ENCODE measurements around the gene PLB1. TPM values are rescaled to one million over a fixed set of nuclear protein-coding genes. Genes with fewer than 3 reads are reported as not detected.

PLB1 gene
- total RNA-seq, result 10 to 100 TPM in 1 of 4 donors, 1 to 10 TPM in 3; 1.5 to 16.5 (median 4.6) TPM

- TF ChIP-seq CTCF (IDR thresholded peaks at IDR 0.05; ENCODE audit: low read depth), result no peak
These were observed at the start of gene PLB1 for GRCh38 chr2:28495551-28496250. TSS of gene PLB1 (plus strand) at chr2:28496060. CDS start at chr2:28496115, 55 bp downstream.

DNA sequence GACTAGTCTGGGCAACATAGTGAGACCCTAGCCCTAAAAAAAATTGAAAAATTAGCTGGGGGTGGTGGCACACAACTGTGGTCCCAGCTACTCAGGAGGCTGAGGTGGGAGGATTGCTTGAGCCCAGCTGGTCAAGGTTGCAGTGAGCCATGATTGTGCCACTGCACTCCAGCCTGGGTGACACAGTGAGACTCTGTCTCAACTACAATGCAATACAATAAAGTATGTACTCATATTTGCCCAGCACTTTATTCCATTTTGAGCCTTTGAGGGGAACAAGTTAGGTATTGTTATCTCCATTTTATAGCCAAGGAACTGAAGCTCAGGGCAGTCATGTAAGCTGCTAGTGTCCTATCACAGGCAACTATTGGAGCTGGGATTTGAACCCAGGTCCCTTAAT lies 49.3 kb upstream of the PLB1 start:
- TF ChIP-seq CTCF (IDR thresholded peaks at IDR 0.05; ENCODE audit: low read depth), result no peak

DNA sequence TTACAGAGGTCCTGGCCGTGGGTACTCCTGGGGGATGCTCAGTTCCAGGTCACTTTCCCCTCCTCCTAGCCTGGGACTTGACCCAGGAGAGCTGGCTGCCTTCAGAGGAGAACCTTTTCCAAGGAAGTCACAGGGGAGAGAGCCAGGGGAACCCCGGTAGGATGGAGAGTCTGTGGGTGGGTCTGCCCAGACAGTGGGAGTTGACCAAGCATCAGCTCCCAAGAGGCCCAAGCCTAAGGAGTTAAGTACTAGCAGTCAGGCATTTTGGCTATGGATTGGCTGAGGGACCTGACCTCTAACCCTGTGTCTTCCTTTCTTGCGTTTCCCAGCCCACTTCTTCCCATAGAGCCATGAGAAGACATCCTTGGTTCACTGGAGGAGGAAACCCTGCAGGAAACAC lies 48.8 kb upstream of the PLB1 start:
- TF ChIP-seq CTCF (IDR thresholded peaks at IDR 0.05; ENCODE audit: low read depth), result no peak

DNA sequence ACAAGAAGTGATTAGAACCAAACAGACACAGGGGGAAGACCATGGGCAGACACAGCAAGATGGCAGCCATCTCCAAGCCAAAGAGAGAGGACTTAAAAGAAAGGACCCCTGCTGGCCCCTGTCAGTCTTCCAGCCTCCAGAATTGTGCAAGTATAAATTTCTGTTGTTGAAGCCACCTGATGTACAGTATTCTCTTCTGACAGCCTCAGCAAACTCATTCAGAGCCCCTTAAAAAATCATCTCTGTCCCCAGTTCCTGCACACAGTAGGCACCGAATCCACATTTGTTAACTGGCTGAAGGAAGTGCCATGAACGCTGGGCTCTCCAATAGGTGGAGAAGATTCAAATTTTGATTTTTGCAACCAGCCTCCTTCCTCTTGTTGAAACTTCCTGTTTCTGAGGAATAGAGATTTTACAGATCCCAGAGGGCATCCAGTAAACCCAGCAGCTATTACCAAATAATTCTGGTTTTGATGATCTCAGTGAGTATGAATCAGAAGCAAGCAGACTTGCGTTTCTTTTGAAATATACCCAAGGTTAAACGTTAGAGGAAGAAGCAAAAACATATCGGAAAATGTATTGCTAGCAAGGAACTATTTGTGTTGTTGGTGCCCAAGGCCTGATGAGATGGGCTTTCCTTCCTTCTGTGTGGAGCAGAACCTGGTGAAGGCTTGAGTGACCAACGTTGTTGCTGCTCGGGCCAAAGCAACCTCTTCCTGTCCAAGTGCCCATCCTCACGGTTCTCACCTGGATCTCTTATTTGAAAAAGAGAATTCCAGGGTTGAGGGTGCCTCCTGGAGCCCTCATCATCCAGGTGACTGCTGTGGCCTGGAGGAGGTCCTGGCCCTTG lies 47.7 kb upstream of the PLB1 start:
- TF ChIP-seq CTCF (IDR thresholded peaks at IDR 0.05; ENCODE audit: low read depth), result no peak

DNA sequence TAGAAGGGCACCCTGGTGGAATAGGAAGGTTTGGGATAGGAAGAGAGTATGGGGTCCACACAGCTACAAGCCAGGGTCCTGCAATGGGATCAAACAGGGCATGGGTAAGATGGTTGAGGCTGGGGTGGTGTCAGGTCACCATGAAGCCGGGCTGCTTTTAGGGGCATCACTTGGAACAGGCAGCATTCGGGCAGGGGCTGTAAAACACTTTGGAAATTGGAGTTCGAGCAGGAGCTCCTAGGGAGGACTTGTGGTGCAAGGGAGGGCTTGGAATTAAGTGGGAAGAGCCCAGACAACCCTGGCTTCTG lies 47.1 kb upstream of the PLB1 start:
- no peak for TF ChIP-seq CTCF (IDR thresholded peaks at IDR 0.05; ENCODE audit: low read depth)

GRCh38 chr2:28449126-28449487 lies 46.8 kb upstream of the PLB1 start:
- no peak for TF ChIP-seq CTCF (IDR thresholded peaks at IDR 0.05; ENCODE audit: low read depth)

Data from subcutaneous adipose tissue (tissue), 4 donors.